Gastroesophageal sphincter (tissue), 3 donors: ENCODE results near the gene EIF4A2.

Experiments used
- CTCF ChIP-seq, 4 experiments: fragments of 200-600 bp in 2 of 4; fragments of 450-650 bp in 2 of 4; sonication (generic) in 1 of 4; IDR thresholded peaks; one replicate each; pipeline ENCODE4 v1.5.1; 2017 to 2019; ENCODE audit warnings: antibody characterized with exemption in 4 of 4, mild to moderate bottlenecking in 2 of 4, moderate library complexity in 2 of 4
- POLR2A ChIP-seq, 2 donors: fragments of 450-650 bp; IDR thresholded peaks; one replicate each; pipeline ENCODE4 v1.6.1; 2017; ENCODE audit warnings: antibody characterized with exemption in 2 of 2, mild to moderate bottlenecking in 2 of 2, moderate library complexity in 1 of 2
- POLR2AphosphoS5 ChIP-seq: sonication (generic); formaldehyde crosslinking; IDR thresholded peaks from one replicate; pipeline ENCODE4 v1.6.1; 2017; ENCODE audit warnings: antibody characterized with exemption

GRCh38 chr3:186772281-186772694 lies 11.1 kb upstream of the EIF4A2 start:
- TF ChIP-seq POLR2AphosphoS5 (no peak), CTCF (IDR thresholded peaks at IDR 0.05) (no peak), POLR2A (IDR thresholded peaks at IDR 0.05) (no peak)
